ENCODE data around the gene NMT1.
"Not testable (repeated sequence)": the region's sequence is repeated elsewhere in the genome, so short reads cannot be mapped to it uniquely, and the experiment has no call there.

The NMT1 gene

DNA sequence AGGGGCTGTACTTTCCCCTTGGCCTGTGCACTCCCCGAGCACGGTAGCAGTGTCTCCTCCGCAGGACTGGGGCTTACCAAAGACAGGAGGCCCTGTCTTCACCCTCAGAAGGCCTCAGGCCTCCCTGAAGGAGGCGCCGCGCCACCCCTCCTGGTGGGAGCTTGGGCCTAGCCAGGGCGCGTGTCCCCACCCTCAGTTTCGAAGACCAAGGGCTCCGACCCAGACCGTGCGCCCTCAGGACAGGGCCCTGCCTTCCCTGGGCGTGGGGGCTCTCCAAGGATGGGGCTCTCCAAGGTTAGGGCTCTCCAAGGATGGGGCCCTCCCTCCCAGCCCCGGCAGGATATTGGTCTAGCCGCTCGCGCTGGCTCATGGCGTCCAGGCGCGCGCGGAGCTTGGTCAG, 59.4 kb downstream of the NMT1 start:
- no peak for DNase-seq (ENCODE audit: low spot score)

DNA sequence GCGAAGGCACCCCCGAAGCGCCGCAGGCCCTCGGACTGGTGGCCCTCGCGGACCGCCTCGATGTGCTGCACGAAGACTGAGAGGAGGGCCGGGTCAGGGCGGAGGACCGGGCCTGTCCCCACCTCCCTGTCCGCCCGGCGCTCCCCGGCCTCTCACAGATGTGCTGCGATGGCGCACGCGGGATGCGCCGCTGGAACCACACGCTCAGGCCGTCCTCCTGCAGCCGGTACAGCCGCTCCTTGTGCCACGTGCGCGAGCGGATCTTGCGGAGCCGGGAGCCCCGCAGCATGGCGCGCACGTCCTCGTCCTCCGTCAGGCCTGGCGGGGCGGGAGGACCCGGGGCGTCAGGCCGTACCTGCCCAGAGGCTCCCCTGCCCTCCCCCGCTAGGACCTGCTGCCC, 59.9 kb downstream of the NMT1 start:
- no peak for DNase-seq (ENCODE audit: low spot score)

DNA sequence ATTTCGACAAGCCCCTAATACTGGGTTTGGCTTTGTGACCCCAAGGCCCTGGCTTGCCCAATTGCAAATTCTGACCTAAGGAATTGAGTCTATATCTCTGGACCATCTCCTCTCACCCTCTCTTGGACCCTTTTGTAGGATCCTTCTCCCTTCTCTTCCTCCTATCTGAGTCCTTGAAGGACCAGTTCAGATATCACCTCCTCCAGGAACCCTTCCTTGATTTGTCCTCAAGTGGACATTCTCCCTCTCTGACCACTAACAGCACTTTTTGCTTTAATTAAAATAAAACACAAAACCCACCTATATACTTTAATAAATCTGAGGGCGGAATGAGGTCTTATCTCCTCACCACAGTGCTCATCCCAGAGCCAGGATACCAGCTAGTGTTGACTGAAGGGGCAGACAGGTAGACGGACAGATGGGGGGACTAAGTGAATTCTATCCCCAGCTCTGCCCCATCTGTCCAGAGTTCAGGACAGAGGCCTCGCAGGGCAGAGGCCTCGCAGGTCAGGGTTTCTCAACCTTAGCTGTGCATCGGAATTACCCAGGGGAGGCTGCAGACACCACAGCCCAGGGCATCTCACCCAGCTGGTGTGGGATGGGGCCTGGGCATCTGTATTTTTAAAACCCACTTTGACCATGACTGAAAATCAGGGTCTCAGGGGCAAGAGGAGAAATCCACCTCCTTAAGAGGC, 62.1 kb downstream of the NMT1 start:
- no peak for DNase-seq (ENCODE audit: low spot score)

DNA sequence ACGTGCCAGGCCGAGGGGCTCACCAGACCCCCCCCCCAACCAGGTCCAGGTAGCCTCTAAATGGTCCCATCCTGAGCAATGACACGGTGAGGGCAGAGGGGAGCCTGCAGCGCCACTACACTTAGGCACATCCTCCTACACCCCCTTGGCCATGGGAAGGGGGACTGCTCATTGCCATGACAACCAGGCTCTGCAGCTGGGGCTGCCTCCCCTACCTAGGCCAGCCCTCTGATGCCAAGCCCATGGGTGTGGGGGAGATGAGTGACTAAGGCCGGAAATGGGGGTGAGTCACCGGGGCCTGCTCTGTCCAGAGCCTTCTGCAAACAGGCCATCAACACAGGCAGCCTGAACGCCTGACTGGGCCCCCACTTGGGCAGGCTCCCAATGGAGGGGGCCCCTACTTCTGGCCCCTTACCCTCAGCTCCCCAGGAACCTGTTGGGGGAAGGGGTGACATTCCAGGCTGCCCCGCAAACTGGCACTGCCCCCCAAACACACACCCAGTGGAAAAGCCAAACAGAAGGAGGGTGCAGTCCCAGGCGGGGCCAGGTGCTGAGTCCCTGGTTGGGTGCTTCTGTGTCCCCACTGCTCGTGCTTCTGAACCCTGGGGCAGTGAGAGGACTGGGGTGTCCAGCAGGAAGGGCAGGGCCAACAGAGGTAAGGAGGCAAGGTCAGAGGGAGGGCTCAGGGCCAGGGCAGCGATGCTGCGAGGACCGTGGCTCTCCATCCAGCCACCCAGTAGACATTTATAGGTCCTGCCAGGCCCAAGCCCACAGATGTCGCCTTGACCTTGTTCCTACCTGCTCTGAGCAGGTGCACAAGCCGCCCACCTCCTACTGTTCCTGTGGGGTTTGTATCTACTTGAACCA, 63.0 kb downstream of the NMT1 start:
- no peak for DNase-seq (ENCODE audit: low spot score)

DNA sequence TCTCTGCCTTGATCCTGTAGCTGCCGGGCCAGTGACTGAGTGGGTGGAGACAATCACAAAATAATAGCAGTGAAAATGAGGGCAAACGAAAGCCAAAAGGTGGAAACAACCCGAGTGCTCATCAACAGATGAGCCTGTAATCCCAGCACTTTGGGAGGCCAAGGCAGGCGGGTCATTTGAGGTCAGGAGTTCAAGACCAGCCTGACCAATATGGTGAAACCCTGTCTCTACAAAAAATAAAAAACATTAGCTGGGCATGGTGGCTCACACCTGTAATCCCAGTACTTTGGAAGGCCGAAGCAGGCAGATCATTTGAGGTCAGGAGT, 63.6 kb downstream of the NMT1 start:
- not testable (repeated sequence) for DNase-seq (ENCODE audit: low spot score)

DNA sequence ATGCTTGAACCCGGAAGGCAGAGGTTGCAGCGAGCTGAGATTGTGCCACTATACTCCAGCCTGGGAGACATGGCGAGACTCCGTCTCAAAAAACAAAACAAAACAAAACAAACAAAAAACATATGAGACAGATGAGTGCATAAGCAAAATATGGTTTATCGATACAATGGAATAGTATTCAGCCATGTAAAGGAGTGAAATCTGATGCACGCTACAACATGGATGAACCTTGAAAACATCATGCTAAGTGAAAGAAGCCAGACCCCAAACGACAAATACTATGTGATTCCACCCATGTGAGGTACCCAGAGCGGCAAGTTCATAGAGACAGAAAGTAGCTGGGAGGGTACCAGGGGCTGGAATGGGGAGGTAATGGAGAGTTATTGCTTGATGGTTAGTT, 64.4 kb downstream of the NMT1 start:
- no peak for DNase-seq (ENCODE audit: low spot score)

DNA sequence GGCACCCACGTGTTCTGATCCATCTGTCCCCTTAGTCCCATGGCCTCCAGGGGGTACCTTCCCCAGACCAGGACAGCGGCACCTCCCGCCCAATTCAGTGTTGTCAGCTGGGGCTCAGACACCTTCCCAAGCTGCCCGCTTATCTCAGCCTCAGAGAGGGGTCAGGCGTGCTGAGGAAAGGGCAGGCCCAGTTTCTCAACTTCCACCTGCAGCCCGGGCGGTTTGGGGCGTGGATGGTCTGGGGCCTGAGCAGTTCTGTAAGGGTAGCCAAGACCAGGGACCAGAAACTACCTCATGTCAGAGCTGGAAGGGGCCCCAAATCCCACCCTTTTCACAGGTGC, 66.1 kb downstream of the NMT1 start:
- DNase-seq (ENCODE audit: low spot score) = no peak

DNA sequence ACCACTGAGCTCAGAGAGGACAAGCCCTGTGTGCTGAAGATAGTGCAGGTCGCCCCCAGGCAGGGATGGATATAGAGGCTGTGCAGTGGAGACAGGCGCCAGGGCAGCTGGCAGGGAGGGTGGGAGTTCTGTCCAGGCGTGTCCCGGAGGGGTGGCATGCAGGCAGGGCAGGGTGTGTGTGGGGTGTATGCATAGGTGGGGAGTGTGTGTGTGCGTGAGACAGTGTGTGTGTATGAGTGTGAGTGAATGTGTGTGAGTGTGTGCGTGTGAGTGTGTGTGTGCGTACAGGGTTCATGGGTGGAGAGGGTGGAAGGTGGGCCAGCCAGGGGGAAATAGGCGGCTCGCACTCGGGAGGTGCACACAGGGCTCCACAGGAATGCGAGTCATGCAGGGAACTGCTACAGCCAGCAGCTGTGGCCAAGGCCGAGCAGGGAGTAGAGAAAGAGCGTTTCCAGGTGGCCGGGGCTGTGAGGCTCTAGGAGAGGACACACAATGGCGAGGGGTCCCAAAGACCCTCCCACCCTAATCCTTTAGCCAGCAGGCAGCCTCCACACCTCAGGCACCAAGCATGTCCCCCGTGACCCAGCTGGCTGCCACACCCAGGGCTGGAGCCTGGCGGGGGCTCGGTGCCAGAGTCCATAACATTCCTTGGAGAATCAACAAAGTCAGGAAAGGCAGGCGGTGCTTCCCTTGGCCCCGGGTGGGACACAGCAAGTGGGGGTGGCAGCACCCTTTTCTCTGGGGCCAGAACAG, 66.6 kb downstream of the NMT1 start:
- DNase-seq (ENCODE audit: low spot score) = no peak

DNA sequence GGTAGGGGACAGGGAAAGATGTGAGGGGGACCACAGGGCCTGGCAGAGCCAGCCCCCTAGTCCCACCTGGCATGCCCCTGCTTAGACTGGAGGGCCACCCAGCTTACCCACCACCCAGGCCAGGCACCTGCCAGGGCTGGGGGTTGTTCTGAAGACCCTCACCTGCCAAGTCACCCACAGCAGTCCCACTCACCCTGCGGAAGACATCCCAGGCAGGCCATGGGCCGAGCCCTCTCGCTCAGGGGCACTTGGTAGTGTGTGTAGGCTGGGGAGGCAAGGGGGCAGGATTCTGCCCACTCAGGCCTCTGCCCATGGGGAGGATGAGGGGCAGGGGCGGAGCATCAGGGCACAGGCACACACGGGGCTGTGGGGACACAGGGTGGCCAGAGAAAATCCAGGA, 67.2 kb downstream of the NMT1 start:
- DNase-seq (ENCODE audit: low spot score) = no peak

DNA sequence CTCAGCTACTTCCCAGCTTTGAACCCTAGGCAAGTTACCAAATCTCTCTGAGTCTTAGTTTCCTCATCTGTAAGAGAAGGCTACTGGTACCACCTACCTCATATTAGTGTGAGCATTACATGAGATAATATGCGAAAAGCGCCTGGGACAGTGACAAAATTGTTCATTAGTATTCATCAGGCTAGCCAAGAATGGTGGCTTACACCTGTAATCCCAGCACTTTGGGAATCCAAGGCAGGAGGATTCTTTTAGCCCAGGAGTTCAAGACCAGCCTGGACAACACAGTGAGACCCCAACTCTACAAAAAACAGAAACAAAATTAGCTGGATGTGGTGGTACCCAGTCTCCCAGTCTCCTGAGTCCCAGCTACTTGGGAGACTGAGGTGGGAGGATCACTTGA, 67.9 kb downstream of the NMT1 start:
- no peak for DNase-seq (ENCODE audit: low spot score)

DNA sequence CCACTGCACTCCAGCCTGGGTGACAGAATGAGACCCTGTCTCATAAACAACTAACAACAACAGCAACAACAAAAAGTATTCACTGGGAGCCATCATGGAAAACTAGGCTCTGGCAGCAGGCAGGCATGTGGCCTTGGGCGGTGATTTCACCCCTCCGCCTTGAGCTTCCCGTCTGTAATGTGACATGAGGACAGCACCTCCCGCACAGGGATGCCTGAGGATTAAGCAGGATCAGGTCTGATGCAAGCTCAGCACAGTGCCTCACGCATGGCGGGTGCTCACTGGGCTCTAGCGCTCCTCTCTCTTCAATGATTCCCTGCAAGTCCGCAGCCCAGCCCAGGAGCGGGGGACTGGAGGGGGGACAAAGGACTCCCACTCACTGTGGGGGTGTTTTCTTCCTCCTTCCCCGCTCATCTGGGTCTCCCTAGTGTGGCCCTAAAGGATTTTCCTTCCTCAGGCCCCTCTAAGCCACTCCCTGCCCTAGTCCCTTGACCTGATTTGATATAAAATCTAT, 68.4 kb downstream of the NMT1 start:
- peak; percentile 89 for DNase-seq (ENCODE audit: low spot score)

DNA sequence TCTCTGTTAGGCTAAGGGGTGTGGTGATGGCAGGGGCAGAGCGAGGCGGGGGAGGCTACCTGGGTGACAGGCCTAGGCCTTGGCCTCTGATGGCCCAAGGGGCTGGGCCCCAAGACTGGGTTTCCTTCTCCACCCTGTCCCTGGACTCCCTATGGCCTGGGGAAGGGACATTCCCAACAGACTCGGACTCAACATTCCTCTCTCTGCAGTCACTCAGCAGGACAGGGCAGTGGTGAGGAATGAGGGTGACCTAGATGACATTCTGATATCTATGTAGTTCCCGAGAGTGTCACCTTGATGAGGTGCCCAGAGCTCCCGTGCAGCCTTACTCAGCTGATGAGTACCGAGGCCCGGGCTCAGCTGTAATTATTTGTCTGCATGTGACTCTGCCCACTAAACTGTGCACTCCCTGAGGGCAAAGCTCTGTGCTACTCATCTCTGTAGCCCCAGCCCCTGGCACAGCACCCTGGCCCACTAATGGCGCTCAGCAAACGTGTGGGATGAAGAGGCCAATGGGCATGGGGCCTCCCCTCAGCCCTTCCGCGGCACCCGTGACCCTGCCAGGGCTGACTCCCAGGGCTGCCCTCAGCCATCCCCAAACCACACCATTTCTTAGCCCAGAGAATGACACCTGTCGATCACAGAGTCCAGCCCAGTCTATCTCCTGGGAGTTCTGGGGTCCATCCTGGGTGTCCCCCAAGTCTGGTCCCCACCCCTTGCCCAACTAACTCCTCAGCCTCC, 69.0 kb downstream of the NMT1 start:
- DNase-seq (ENCODE audit: low spot score) = peak; percentile 50

DNA sequence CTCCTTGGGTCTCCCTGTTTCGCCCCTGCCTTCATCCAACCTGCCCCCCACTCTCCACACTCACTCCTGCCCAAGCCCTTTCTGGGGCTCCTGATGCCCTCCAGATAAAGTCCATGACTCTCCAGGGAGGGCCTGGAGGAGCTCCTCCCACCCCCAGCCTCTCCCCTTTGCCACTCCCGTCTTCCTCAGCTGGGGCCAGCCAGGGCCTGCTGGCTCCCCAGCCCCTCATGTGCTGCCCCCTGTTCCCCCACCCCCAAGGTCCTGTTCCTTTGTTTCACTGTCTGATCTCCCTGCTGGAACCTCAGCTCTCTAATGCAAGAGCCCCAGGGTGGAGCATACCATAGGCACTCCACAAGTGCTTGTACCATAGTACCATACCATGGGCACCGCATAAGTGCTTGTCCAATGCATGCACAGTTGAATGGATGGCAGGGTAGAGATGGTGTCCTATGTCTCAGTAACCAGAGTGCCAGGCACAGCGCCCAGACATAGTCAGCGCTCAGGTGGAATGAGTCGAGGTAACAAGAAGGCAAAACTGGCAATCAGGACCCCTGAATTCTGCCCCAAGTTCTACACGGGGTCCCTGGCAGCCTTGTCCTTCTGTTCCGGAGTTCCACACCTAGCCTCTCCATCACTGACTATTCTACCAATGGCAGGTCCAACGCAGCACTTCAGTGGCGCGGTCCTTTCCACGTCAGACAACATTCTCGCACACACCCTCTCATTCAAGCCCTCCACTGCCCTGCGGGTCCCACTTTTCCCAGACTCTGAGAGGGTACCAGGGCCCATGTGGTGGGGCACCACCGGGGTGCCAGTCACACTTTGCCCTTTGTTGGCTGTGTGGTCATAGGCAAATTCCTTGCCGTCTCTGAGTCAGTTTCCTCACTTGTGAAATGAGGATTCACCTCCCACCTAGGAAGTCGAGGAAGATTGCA, 69.8 kb downstream of the NMT1 start:
- DNase-seq (ENCODE audit: low spot score) = peak; percentile 20

DNA sequence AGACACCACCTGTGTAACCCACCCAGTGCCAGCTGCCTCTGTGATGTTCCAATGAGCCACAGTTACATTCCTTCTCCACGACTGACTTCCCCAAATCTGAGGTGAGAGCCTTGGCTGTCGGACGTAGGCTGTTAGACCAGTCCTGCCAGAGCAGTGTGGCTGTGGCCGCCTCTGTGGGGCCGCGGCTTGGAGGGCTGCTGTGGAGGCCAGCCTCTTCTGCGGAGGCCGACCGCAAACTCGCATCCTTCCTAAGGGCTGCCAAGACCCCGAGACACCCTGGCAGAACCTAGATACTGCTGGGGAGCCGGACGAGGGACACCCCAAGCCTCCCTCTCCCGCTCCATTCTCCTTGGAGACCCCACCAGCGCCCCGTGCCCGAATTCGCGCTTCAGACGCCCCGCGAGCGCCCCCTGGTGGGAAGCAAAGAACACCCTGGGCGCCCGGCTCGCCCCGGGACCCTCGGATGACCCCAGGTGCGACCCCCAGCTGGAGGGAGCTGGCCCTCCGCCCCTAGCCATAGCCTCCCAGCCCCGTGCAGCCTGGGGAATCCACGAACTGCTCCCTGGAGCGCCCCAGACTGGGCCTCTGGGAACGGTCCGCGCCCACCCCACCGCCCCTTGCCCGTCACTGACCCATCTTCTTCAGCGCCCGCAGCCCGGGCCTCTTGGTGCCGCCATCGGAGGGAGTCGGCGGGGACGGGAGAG, 70.7 kb downstream of the NMT1 start:
- DNase-seq (ENCODE audit: low spot score) = peak; percentile 86

DNA sequence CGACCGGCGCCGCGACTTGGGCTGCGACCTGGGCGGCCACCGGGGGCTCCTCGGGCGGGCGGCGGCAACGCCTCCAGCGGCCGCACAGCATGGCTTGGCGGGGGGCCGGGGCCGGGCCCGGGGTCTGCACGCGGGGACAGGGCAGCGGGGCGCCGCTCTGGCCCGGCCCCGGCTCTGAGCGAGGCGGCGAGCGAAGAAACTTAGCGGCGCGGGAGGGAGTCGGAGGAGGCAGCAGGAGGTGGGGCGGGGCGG, 71.1 kb downstream of the NMT1 start, which contains the start of gene PLCD3:
Gene PLCD3, minus strand, starts transcription at position 196 of the 252 bp plus-strand sequence. Its CDS starts 105 bp downstream, at position 91.
- no peak for DNase-seq (ENCODE audit: low spot score)

DNA sequence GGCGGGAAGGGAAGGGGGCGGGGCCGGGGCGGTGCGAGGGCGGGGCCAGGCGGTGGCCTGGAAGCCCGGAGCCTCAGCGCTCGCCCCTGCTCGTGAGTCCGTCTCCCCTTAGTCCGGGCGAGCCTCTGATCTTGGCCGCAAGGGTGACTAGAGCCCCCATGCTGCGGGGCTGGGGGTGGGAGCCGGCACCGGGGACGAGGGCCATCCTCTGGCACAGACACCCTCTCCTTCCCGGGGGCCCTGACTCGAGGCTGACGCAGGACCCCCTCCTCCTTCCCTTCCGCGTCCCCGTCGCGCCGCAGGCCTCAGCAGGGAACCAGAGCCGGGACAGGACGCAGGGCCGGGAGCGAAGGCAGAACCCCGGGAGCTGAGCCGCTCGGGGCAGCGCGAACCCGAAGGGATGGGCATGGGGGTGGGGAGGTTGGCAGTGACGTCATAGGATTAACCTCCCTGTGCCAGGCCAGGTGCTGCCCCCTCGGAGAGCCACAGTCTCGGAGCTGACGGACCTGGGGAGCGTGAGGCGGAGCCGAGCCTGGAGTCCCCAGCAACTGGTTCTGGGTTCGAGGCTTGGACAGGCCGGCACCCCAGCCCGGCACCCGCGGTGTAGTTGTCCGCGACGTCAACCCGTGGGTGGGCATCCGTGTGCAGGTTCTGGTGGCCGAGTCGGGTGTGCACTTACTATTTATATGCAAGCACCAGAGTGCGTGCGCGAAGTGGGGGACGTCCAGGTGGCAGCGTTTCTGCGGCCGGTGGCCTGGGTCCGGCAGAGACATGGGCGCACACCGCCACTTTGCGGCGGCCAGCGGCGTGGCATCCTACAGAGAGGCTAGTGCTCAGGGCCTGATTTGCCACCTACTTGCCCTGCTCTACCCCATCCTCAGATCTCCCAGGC, 71.7 kb downstream of the NMT1 start:
- DNase-seq (ENCODE audit: low spot score) = peak; percentile 98

DNA sequence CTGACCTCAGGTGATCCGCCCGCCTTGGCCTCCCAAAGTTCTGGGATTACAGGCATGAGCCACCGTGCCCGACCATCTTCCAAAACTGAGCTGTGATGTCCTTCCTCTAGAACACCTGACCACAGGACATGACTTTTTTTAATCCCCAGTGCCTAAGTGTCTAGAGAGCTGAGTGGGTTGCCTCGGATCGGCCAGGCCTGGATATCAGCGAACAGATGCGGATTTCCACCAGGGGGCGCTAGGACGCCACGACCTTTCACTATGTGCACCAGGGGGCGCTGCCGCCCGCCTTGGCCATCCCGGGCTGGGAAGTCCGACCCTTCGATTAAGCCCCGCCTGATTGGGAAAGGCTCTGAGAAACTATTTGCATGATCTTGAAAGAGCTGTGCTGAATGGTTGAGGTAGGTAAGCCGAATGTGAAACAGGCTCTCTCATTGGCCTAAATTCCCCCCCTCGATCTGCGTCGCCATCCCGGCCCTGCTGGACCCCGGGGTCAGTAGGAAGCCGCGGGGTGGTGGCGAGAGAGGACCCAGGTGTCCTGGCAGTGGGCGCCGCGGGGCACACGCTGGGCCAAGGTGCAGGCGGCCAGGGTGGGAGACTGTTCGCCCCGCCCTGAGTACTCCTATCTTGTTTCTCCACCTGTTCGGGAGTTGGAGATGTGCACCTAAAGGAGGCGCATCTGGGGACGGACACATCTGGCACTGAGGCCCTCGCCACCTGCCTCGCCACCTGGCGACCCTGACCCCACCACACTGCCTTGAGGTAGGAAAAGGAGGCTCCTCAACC, 74.3 kb downstream of the NMT1 start, which contains the start of gene ACBD4:
Gene ACBD4, plus strand, starts transcription at position 496 of the 786 bp plus-strand sequence. CDS start 458 bp downstream, outside the sequence.
- peak; percentile 95 for DNase-seq (ENCODE audit: low spot score)

DNA sequence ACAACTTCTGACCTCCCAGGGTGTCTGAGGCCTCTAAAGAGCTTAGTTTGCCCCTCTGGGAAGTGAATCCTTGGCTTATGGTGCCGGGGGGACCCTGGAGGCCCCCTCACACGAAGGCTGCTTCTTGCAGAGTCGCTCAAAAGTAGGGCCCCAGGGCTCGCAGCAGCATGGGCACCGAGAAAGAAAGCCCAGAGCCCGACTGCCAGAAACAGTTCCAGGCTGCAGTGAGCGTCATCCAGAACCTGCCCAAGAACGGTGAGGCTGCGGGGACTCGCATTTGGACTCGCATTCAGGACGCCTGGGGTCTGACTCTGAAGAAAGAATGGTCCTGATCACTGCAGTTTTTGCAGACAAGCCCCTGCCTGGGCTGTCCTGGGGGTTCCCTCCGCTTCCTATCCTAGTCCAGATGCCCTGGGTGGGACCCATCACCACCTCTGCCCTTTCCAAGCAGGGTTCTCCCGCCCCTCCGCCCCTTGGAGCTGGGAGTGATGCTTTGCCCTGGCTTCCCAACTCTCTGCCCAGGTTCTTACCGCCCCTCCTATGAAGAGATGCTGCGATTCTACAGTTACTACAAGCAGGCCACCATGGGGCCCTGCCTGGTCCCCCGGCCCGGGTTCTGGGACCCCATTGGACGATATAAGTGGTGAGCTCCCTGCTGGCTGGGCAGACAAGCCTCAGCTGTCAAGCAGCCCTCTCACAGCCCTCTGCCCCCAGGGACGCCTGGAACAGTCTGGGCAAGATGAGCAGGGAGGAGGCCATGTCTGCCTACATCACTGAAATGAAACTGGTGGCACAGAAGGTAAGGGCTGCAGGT, 75.1 kb downstream of the NMT1 start:
- peak; percentile 46 for DNase-seq (ENCODE audit: low spot score)
